Right lobe of liver (tissue), 6 donors: ENCODE measurements around the gene ST7. TPM values are rescaled to one million over a fixed set of nuclear protein-coding genes. Genes with fewer than 3 reads are reported as not detected.

Source experiments
- ATAC-seq, 4 donors: fragments of 200-7000 bp; cut with Tn5 transposase; one replicate each; pipeline ENCODE4 v1.9.1; 2020; ENCODE audit warnings: mild to moderate bottlenecking in 4 of 4, moderate library complexity in 4 of 4
- DNase-seq, 3 donors: peaks; one replicate each; pipeline ENCODE4 v3.0.0-alpha.2; 2020
- H3K27ac ChIP-seq, 3 donors: fragments of 200-600 bp; one replicate each; pipeline ENCODE4 v1.8.0; 2022
- H3K27me3 ChIP-seq, 2 donors: fragments of 200-600 bp; one replicate each; pipeline ENCODE4 v1.8.0; 2022
- H3K36me3 ChIP-seq, 4 donors: fragments of 200-600 bp; sonication (generic) in 1 of 4; one replicate each; pipeline versions ENCODE4 v1.5.1 to v1.8.0; 2017 to 2022; ENCODE audit warnings: control low read depth in 1 of 4
- H3K4me1 ChIP-seq, 4 donors: fragments of 200-600 bp; sonication (generic) in 1 of 4; one replicate each; pipeline versions ENCODE4 v1.5.1 to v1.8.0; 2017 to 2022; ENCODE audit warnings: control low read depth in 1 of 4
- H3K4me3 ChIP-seq, 3 donors: fragments of 200-600 bp; one replicate each; pipeline ENCODE4 v1.8.0; 2022
- H3K9me3 ChIP-seq, 4 donors: fragments of 200-600 bp; sonication (generic) in 1 of 4; one replicate each; pipeline versions ENCODE4 v1.5.1 to v1.8.0; 2017 to 2022; ENCODE audit warnings: control low read depth in 1 of 4
- POLR2A ChIP-seq: fragments of 450-650 bp; IDR thresholded peaks from one replicate; pipeline ENCODE4 v1.6.1; 2017; ENCODE audit warnings: antibody characterized with exemption, mild to moderate bottlenecking
- WGBS: methylation state at CpG from one replicate; pipeline ENCODE4 v1.1.6; 2018; ENCODE audit warnings: low coverage, low lambda C conversion rate; ENCODE audit not compliant: insufficient coverage; ENCODE audit errors: missing lambda C conversion rate; 5-methylcytosine and 5-hydroxymethylcytosine counted together
- intact Hi-C, 2 donors: fragments of 100-400 bp; cut with DNase I; formaldehyde crosslinking; loops; one replicate each; pipeline versions ENCODE4 v1.11.2 to v1.14.1; 2022
- total RNA-seq, 6 experiments: library from RNA; depleted of rRNA in 2 of 6; stranded (reverse); fragments of >200 nt in 2 of 6; fragmentation: NEBNext Ultra II Directional in 3 of 6; extraction: Animal tissue kit (Norgen Biotek cat#: 25700) in 3 of 6; gene quantifications; one replicate each; pipeline versions ENCODE4 v1.1.0 to v1.2.4, GENCODE V29; 2016 to 2023
- TF ChIP-seq, protein P1 (sequence below), 4 donors: fragments of 200-600 bp in 3 of 4; fragments of 450-650 bp in 1 of 4; IDR thresholded peaks; one replicate each; pipeline versions ENCODE4 v1.5.1 to v1.8.0; 2016 to 2022; ENCODE audit warnings: antibody characterized with exemption in 4 of 4, mild to moderate bottlenecking in 2 of 4
- donor health status: DM: no; HTN: yes; CAD: no.
- donor health status: DM: no; HTN: no; CAD: no.
- donor health status: DM: no; HTN: no; CAD: no.
- donor health status: DM: no; HTN: yes; CAD: no.
- donor health status: DM: no; HTN: yes; CAD: no.

The ST7 gene
- total RNA-seq, 6 experiments from 2014 or later, result 17.4 to 29.9 (median 22.4) TPM

DNA sequence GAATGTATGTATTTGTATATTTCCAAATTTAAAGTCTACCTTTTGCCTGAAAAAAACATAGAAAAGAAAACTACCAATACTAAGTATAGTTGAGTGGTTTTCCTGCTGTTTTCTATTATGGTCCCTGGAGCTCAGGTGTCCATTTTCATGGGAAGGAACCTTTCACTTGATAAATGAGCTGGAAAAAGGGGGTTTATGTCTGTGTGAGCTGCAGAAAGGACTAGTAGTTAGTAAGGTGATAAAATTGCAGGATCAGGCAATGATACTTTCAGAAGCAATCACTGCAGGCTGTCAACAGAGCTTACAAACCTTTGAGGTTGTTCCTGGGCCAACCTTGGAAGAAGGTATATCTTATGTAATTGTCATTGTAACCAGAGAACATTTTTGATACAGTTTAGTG lies 48.0 kb downstream of the ST7 start:
- no peaks in the 10 kb centered on the region for H3K36me3 ChIP-seq
- intact Hi-C loops, result no loop called here
- TF ChIP-seq POLR2A, result no peak
- TF ChIP-seq, protein P1, sequence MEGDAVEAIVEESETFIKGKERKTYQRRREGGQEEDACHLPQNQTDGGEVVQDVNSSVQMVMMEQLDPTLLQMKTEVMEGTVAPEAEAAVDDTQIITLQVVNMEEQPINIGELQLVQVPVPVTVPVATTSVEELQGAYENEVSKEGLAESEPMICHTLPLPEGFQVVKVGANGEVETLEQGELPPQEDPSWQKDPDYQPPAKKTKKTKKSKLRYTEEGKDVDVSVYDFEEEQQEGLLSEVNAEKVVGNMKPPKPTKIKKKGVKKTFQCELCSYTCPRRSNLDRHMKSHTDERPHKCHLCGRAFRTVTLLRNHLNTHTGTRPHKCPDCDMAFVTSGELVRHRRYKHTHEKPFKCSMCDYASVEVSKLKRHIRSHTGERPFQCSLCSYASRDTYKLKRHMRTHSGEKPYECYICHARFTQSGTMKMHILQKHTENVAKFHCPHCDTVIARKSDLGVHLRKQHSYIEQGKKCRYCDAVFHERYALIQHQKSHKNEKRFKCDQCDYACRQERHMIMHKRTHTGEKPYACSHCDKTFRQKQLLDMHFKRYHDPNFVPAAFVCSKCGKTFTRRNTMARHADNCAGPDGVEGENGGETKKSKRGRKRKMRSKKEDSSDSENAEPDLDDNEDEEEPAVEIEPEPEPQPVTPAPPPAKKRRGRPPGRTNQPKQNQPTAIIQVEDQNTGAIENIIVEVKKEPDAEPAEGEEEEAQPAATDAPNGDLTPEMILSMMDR (IDR thresholded peaks at IDR 0.05), result no peak
- no peaks in the 10 kb centered on the region for H3K9me3 ChIP-seq
- H3K27ac ChIP-seq, result no peak overlapping the region
- H3K4me1 ChIP-seq, result no peaks in the 10 kb centered on the region
- H3K27me3 ChIP-seq, result no peaks in the 10 kb centered on the region
- no peak for ATAC-seq
- no peak overlapping the region for H3K4me3 ChIP-seq
- no peak for DNase-seq

GRCh38 chr7:117004899-117005298 lies 51.6 kb downstream of the ST7 start:
- 78% methylated on average over 1 of the region's 1 CpG for WGBS
- no peaks in the 10 kb centered on the region for H3K27me3 ChIP-seq
- no peaks in the 10 kb centered on the region for H3K4me1 ChIP-seq
- no peaks in the 10 kb centered on the region for H3K9me3 ChIP-seq
- TF ChIP-seq POLR2A, result no peak
- TF ChIP-seq, protein P1 (IDR thresholded peaks at IDR 0.05), result no peak
- H3K4me3 ChIP-seq, result no peak overlapping the region
- intact Hi-C loops, result no loop called here
- no peaks in the 10 kb centered on the region for H3K36me3 ChIP-seq
- DNase-seq (no peak), ATAC-seq (no peak)
- no peak overlapping the region for H3K27ac ChIP-seq

GRCh38 chr7:117005449-117005848 lies 52.1 kb downstream of the ST7 start:
- DNase-seq (no peak), ATAC-seq (no peak)
- TF ChIP-seq, protein P1 (IDR thresholded peaks at IDR 0.05), result no peak
- TF ChIP-seq POLR2A, result no peak
- 88% methylated on average over 2 of the region's 2 CpGs for WGBS
- intact Hi-C loops, result no loop called here
- H3K4me3 ChIP-seq, result no peak overlapping the region
- H3K27me3 ChIP-seq, result no peaks in the 10 kb centered on the region
- H3K9me3 ChIP-seq, result no peaks in the 10 kb centered on the region
- H3K27ac ChIP-seq, result no peak overlapping the region
- H3K36me3 ChIP-seq, result no peaks in the 10 kb centered on the region
- no peaks in the 10 kb centered on the region for H3K4me1 ChIP-seq

- H3K27ac ChIP-seq, result no peak overlapping the region
- TF ChIP-seq, protein P1 (IDR thresholded peaks at IDR 0.05), result no peak
- no peak for TF ChIP-seq POLR2A
- no peaks in the 10 kb centered on the region for H3K4me1 ChIP-seq
- WGBS, result 76% methylated on average over 5 of the region's 5 CpGs
- intact Hi-C loops, result no loop called here
- H3K9me3 ChIP-seq, result no peaks in the 10 kb centered on the region
- H3K27me3 ChIP-seq, result no peaks in the 10 kb centered on the region
- H3K36me3 ChIP-seq, result no peaks in the 10 kb centered on the region
- ATAC-seq, result no peak
- no peak overlapping the region for H3K4me3 ChIP-seq
- DNase-seq, result no peak
These were observed 53.8 kb downstream of the ST7 start for GRCh38 chr7:117006907-117007684.
